WTC11 (cell line): ENCODE measurements around the gene MGAT4C. TPM values are rescaled to one million over a fixed set of nuclear protein-coding genes. Genes with fewer than 3 reads are reported as not detected.

Experiments used
- ATAC-seq: fragments of 200-7000 bp; cut with Tn5 transposase; 2 replicates; pipeline ENCODE4 v1.10.0; 2021; ENCODE audit warnings: mild to moderate bottlenecking, moderate library complexity
- CTCF ChIA-PET: fragments of 300-600 bp; sonication (Branson Sonifier 250); formaldehyde crosslinking; loops from one replicate; lab custom pipeline; 2021; ENCODE audit warnings: antibody characterized with exemption; lab: Charles Lee
- POLR2A ChIA-PET: fragments of 350-600 bp; sonication (Branson Sonifier 250); formaldehyde crosslinking; loops from one replicate; lab custom pipeline; 2021; ENCODE audit warnings: antibody characterized with exemption; lab: Charles Lee
- DNase-seq: peaks from one replicate; pipeline ENCODE4 v3.0.0; 2021; ENCODE audit warnings: low spot score
- H3K27ac Mint-ChIP-seq: 2 replicates; pipeline ENCODE4 v1.8.0; 2021; ENCODE audit warnings: mixed read lengths
- H3K27me3 Mint-ChIP-seq: 2 replicates; pipeline ENCODE4 v1.8.0; 2021; ENCODE audit warnings: low read depth, mild to moderate bottlenecking, moderate library complexity, mixed read lengths
- H3K36me3 Mint-ChIP-seq: 2 replicates; pipeline ENCODE4 v1.8.0; 2021; ENCODE audit warnings: mixed read lengths
- H3K4me1 Mint-ChIP-seq: 2 replicates; pipeline ENCODE4 v1.8.0; 2022; ENCODE audit warnings: mixed read lengths
- H3K4me3 Mint-ChIP-seq: 2 replicates; pipeline ENCODE4 v1.8.0; 2021; ENCODE audit warnings: mild to moderate bottlenecking, moderate library complexity, mixed read lengths
- H3K9me3 Mint-ChIP-seq: 2 replicates; pipeline ENCODE4 v1.8.0; 2021; ENCODE audit warnings: mixed read lengths
- ATF1 ChIP-seq: sonication (generic); formaldehyde crosslinking; IDR thresholded peaks from 2 replicates; pipeline ENCODE4 v1.8.1; 2023; ENCODE audit warnings: mild to moderate bottlenecking, moderate library complexity, missing genetic modification reagents
- FOXJ3 ChIP-seq: sonication (generic); formaldehyde crosslinking; IDR thresholded peaks from 2 replicates; pipeline ENCODE4 v1.9.0; 2021; ENCODE audit warnings: missing genetic modification reagents, mild to moderate bottlenecking, borderline replicate concordance
- GABPB1 ChIP-seq: sonication (generic); formaldehyde crosslinking; IDR thresholded peaks from 2 replicates; pipeline ENCODE4 v1.8.1; 2023; ENCODE audit warnings: mild to moderate bottlenecking, missing genetic modification reagents
- HMGXB4 ChIP-seq: sonication (generic); formaldehyde crosslinking; IDR thresholded peaks from 2 replicates; pipeline ENCODE4 v1.8.1; 2023; ENCODE audit warnings: mild to moderate bottlenecking, moderate library complexity, missing genetic modification reagents
- JAZF1 ChIP-seq: fragments of 250-450 bp; sonication (Bioruptor Pico); IDR thresholded peaks from 2 replicates; pipeline ENCODE4 v1.9.0; 2021; ENCODE audit warnings: moderate library complexity, mild to moderate bottlenecking, inconsistent platforms
- NFATC4 ChIP-seq: fragments of 250-450 bp; sonication (Bioruptor Pico); IDR thresholded peaks from 2 replicates; pipeline ENCODE4 v1.9.0; 2021; ENCODE audit warnings: mild to moderate bottlenecking
- NR3C1 ChIP-seq: sonication (generic); formaldehyde crosslinking; conservative IDR thresholded peaks from 2 replicates; pipeline ENCODE4 v1.8.1; 2023; ENCODE audit warnings: low read depth, mild to moderate bottlenecking, missing genetic modification reagents
- PREB ChIP-seq: sonication (generic); formaldehyde crosslinking; IDR thresholded peaks from 2 replicates; pipeline ENCODE4 v1.8.1; 2022; ENCODE audit warnings: mild to moderate bottlenecking, missing genetic modification reagents, moderate library complexity, borderline replicate concordance
- PRRX2 ChIP-seq: fragments of 250-450 bp; sonication (Bioruptor Pico); IDR thresholded peaks from 2 replicates; pipeline ENCODE4 v1.8.0; 2021; ENCODE audit warnings: mild to moderate bottlenecking
- SOX15 ChIP-seq: fragments of 250-450 bp; sonication (Bioruptor Pico); IDR thresholded peaks from 2 replicates; pipeline ENCODE4 v1.9.0; 2021; ENCODE audit warnings: mild to moderate bottlenecking
- TP53 ChIP-seq: sonication (generic); formaldehyde crosslinking; IDR thresholded peaks from 2 replicates; pipeline ENCODE4 v1.8.1; 2023; ENCODE audit warnings: mild to moderate bottlenecking, missing genetic modification reagents
- ZNF138 ChIP-seq: sonication (generic); formaldehyde crosslinking; conservative IDR thresholded peaks from 2 replicates; pipeline ENCODE4 v1.8.1; 2022; ENCODE audit warnings: mild to moderate bottlenecking, moderate library complexity, missing genetic modification reagents
- ZNF263 ChIP-seq: sonication (generic); formaldehyde crosslinking; IDR thresholded peaks from 2 replicates; pipeline ENCODE4 v1.8.1; 2022; ENCODE audit warnings: low read depth, mild to moderate bottlenecking, moderate library complexity, missing genetic modification reagents
- ZNF281 ChIP-seq: sonication (generic); formaldehyde crosslinking; IDR thresholded peaks from 2 replicates; pipeline ENCODE4 v1.8.0; 2023; ENCODE audit warnings: mild to moderate bottlenecking, missing genetic modification reagents
- ZNF671 ChIP-seq: fragments of 250-450 bp; sonication (Bioruptor Pico); IDR thresholded peaks from 2 replicates; pipeline ENCODE4 v1.8.0; 2021; ENCODE audit warnings: mild to moderate bottlenecking
- ZSCAN18 ChIP-seq: fragments of 250-450 bp; sonication (Bioruptor Pico); IDR thresholded peaks from 2 replicates; pipeline ENCODE4 v2.1.2; 2022; ENCODE audit warnings: mild to moderate bottlenecking, moderate library complexity
- total RNA-seq: library from RNA; stranded (reverse); gene quantifications from 3 replicates; pipeline ENCODE4 v1.2.3, GENCODE V29; 2021
- TF ChIP-seq, protein P1 (sequence below): fragments of 250-450 bp; sonication (Bioruptor Pico); conservative IDR thresholded peaks from 2 replicates; pipeline ENCODE4 v1.9.0; 2021; ENCODE audit warnings: mild to moderate bottlenecking
- TF ChIP-seq, protein P2 (sequence below): fragments of 250-450 bp; sonication (Bioruptor Pico); IDR thresholded peaks from 2 replicates; pipeline ENCODE4 v1.8.0; 2021; ENCODE audit warnings: mild to moderate bottlenecking
- TF ChIP-seq, protein P3 (sequence below): sonication (generic); formaldehyde crosslinking; IDR thresholded peaks from 2 replicates; pipeline ENCODE4 v1.8.1; 2022; ENCODE audit warnings: missing genetic modification reagents, borderline replicate concordance
- TF ChIP-seq, protein P4 (sequence below): sonication (generic); formaldehyde crosslinking; IDR thresholded peaks from 2 replicates; pipeline ENCODE4 v1.8.1; 2022; ENCODE audit warnings: mild to moderate bottlenecking, moderate library complexity, missing genetic modification reagents

Gene MGAT4C
- total RNA-seq, 1 experiment from 2014 or later = 4.8 TPM

DNA sequence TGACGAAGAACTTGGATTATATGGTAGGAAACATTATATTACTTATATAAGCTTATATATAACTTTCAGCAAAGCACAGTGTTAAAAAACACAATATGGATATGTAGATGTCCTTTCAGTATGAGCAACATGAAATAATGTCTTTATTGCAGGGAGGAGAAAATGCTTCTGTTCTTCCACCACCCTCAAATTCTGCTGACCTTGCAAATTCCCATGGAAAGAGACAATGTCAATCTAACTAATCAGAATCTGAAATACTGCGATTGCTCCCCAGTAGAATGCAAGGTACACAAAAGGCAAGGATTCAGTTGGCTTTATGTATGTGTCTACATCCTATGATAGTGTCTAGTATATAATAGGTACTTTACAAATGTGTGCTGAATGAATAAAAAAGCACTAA lies 26.4 kb downstream of the MGAT4C start (continued):
- TF ChIP-seq SOX15 (CRISPR knock-in tag) = no peak
- no peak for TF ChIP-seq ZNF671 (CRISPR knock-in tag)
- no peak for TF ChIP-seq NR3C1 (CRISPR knock-in tag)
- no peak for TF ChIP-seq FOXJ3
- TF ChIP-seq, protein P1, sequence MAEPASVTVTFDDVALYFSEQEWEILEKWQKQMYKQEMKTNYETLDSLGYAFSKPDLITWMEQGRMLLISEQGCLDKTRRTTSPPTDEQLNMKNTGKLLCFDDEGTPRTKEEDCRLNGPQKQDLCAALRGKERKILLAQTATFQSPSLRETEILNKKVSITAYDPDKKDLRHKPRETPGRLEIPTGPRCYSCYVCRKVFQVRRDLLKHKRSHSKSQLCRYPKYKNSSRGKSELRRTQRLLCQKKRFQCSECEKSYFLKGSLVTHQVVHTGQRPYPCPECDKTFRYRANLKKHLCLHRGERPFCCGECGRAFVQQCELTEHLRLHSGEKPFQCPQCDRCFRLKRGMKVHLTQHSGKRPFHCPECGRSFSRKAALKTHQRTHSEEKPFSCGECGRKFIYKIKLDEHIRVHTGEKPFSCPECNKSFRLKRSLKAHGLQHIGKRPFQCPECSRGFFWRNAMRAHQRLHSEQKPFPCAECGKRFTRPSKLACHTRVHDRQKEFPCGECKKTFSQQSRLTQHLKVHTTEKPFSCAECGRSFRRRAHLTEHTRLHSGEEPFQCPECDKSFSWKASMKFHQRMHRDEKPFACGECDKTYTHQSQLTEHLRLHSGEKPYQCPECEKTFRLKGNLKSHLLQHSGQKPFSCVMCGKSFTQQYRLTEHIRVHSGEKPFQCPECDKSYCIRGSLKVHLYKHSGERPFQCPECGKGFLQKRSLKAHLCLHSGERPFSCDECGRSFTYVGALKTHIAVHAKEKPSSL (CRISPR knock-in tag) = no peak
- TF ChIP-seq PRRX2 = no peak
- no peak for TF ChIP-seq PREB
- no peak for TF ChIP-seq ZSCAN18 (CRISPR knock-in tag)

GRCh38 chr12:86228656-86229055 lies 27.5 kb downstream of the MGAT4C start:
- TF ChIP-seq, protein P2, sequence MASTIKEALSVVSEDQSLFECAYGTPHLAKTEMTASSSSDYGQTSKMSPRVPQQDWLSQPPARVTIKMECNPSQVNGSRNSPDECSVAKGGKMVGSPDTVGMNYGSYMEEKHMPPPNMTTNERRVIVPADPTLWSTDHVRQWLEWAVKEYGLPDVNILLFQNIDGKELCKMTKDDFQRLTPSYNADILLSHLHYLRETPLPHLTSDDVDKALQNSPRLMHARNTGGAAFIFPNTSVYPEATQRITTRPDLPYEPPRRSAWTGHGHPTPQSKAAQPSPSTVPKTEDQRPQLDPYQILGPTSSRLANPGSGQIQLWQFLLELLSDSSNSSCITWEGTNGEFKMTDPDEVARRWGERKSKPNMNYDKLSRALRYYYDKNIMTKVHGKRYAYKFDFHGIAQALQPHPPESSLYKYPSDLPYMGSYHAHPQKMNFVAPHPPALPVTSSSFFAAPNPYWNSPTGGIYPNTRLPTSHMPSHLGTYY = no peak
- TF ChIP-seq NFATC4 = no peak
- no peak for TF ChIP-seq JAZF1 (CRISPR knock-in tag)
- no peak for TF ChIP-seq ATF1 (CRISPR knock-in tag)
- no peak for TF ChIP-seq GABPB1
- TF ChIP-seq HMGXB4 (CRISPR knock-in tag) = no peak
- TF ChIP-seq TP53 (CRISPR knock-in tag) = no peak
- TF ChIP-seq, protein P3, sequence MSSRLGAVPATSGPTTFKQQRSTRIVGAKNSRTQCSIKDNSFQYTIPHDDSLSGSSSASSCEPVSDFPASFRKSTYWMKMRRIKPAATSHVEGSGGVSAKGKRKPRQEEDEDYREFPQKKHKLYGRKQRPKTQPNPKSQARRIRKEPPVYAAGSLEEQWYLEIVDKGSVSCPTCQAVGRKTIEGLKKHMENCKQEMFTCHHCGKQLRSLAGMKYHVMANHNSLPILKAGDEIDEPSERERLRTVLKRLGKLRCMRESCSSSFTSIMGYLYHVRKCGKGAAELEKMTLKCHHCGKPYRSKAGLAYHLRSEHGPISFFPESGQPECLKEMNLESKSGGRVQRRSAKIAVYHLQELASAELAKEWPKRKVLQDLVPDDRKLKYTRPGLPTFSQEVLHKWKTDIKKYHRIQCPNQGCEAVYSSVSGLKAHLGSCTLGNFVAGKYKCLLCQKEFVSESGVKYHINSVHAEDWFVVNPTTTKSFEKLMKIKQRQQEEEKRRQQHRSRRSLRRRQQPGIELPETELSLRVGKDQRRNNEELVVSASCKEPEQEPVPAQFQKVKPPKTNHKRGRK (CRISPR knock-in tag) = no peak
- TF ChIP-seq, all 79 proteins: peak for 0
- Mint-ChIP-seq H3K4me3 (no peak overlapping the region), H3K4me1 (peaks cover 16% of the 10 kb centered on the region), H3K36me3 (peaks cover 15% of the 10 kb centered on the region), H3K27me3 (no peaks in the 10 kb centered on the region), H3K9me3 (peaks cover 34% of the 10 kb centered on the region), H3K27ac (no peak overlapping the region)
- ChIA-PET CTCF (no interaction called here), POLR2A (no interaction called here)
- ATAC-seq (no peak), DNase-seq (no peak)

- no peaks in the 10 kb centered on the region for H3K27me3 Mint-ChIP-seq
- no peak for ATAC-seq
- no peak for TF ChIP-seq ZNF263
- TF ChIP-seq NR3C1 (CRISPR knock-in tag) = no peak
- TF ChIP-seq, protein P4, sequence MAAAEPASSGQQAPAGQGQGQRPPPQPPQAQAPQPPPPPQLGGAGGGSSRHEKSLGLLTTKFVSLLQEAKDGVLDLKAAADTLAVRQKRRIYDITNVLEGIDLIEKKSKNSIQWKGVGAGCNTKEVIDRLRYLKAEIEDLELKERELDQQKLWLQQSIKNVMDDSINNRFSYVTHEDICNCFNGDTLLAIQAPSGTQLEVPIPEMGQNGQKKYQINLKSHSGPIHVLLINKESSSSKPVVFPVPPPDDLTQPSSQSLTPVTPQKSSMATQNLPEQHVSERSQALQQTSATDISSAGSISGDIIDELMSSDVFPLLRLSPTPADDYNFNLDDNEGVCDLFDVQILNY (CRISPR knock-in tag) = no peak
- TF ChIP-seq ZNF138 (CRISPR knock-in tag) = no peak
- TF ChIP-seq ZSCAN18 (CRISPR knock-in tag) = no peak
- TF ChIP-seq PRRX2 = no peak
- TF ChIP-seq ZNF281 (CRISPR knock-in tag) = no peak
Observed at GRCh38 chr12:86226481-86226880, 29.7 kb downstream of the MGAT4C start.

More at GRCh38 chr12:86226481-86226880, 29.7 kb downstream of the MGAT4C start:
- H3K36me3 Mint-ChIP-seq = peaks cover 15% of the 10 kb centered on the region
- ChIA-PET CTCF (no interaction called here), POLR2A (no interaction called here)
- peaks cover 35% of the 10 kb centered on the region for H3K9me3 Mint-ChIP-seq
- no peak overlapping the region for H3K27ac Mint-ChIP-seq
- no peak for DNase-seq
- H3K4me1 Mint-ChIP-seq = peaks cover 11% of the 10 kb centered on the region
- no peak overlapping the region for H3K4me3 Mint-ChIP-seq
